T-helper 17 cell (primary cell): ENCODE measurements around the gene ENG. TPM values are rescaled to one million over a fixed set of nuclear protein-coding genes. Genes with fewer than 3 reads are reported as not detected.

Experiments used
- ATAC-seq: fragments of 150-1000 bp; cut with Tn5 transposase; 2 replicates; pipeline ENCODE4 v1.10.0; 2021; ENCODE audit warnings: mild to moderate bottlenecking, moderate library complexity
- DNase-seq, 3 donors: peaks; one replicate each; pipeline versions ENCODE4 v3.0.0 to v3.0.0-alpha.2; 2020 to 2021
- H3K9me3 ChIP-seq: one replicate; pipeline ENCODE4 v1.7.0; 2013; ENCODE audit warnings: low read length, mild to moderate bottlenecking; ENCODE audit not compliant: control insufficient read depth, poor library complexity, severe bottlenecking
- H3K27ac Mint-ChIP-seq: one replicate; pipeline ENCODE4 v1.8.0; 2022; ENCODE audit warnings: mild to moderate bottlenecking, moderate library complexity, mixed read lengths
- H3K27me3 Mint-ChIP-seq: one replicate; pipeline ENCODE4 v1.8.0; 2022; ENCODE audit warnings: mixed read lengths
- H3K36me3 Mint-ChIP-seq: one replicate; pipeline ENCODE4 v1.8.0; 2022; ENCODE audit warnings: low read depth, mixed read lengths
- H3K4me1 Mint-ChIP-seq: one replicate; pipeline ENCODE4 v1.8.0; 2022; ENCODE audit warnings: mild to moderate bottlenecking, mixed read lengths
- H3K4me3 Mint-ChIP-seq: one replicate; pipeline ENCODE4 v1.8.0; 2022; ENCODE audit warnings: mild to moderate bottlenecking, moderate library complexity, mixed read lengths
- total RNA-seq, 4 donors: library from RNA in 2 of 4; stranded (reverse) in 2 of 4; gene quantifications; one replicate each; pipeline ENCODE4 v1.2.3 and lab custom pipeline; 2022 to 2026

Gene ENG
- 1 to 10 TPM; 3.2 to 6.4 TPM for total RNA-seq
- 1.8 to 3.4 reads per million in 2 donors for total RNA-seq (lab: John Stamatoyannopoulos, UW)

- no peaks in the 10 kb centered on the region for H3K27me3 Mint-ChIP-seq
- peaks cover 15% of the 10 kb centered on the region for H3K4me1 Mint-ChIP-seq
- ATAC-seq (peak; percentile 41), DNase-seq (no peak)
- H3K36me3 Mint-ChIP-seq, result no peaks in the 10 kb centered on the region
- peak within 1 kb of the TSS; percentile 67 for H3K27ac Mint-ChIP-seq
- H3K9me3 ChIP-seq, result no peaks in the 10 kb centered on the region
- H3K4me3 Mint-ChIP-seq, result peak within 1 kb of the TSS; percentile 92
Measured at GRCh38 chr9:127854184-127854806, at the start of gene ENG. Gene ENG (minus strand): TSS chr9:127854658. CDS start chr9:127854355, 303 bp downstream.

GRCh38 chr9:127903557-127904475 lies 49.4 kb upstream of the ENG start:
- H3K4me3 Mint-ChIP-seq, result peak overlapping the region; percentile 99
- peak overlapping the region; percentile 100 for H3K27ac Mint-ChIP-seq
- no peaks in the 10 kb centered on the region for H3K9me3 ChIP-seq
- H3K4me1 Mint-ChIP-seq, result peaks cover 39% of the 10 kb centered on the region
- ATAC-seq, result no peak
- DNase-seq, result peak in 1 of 3 donors; percentile 47
- H3K36me3 Mint-ChIP-seq, result no peaks in the 10 kb centered on the region
- no peaks in the 10 kb centered on the region for H3K27me3 Mint-ChIP-seq

- H3K36me3 Mint-ChIP-seq, result peaks cover 9% of the 10 kb centered on the region
- peak; percentile 64 to 77 (median 66) for DNase-seq
Measured at GRCh38 chr9:127899128-127899943, 44.9 kb upstream of the ENG start, which contains the start of gene ST6GALNAC6. Gene ST6GALNAC6 (minus strand): TSS chr9:127899603. CDS start chr9:127897981, 1,622 bp downstream.

DNA sequence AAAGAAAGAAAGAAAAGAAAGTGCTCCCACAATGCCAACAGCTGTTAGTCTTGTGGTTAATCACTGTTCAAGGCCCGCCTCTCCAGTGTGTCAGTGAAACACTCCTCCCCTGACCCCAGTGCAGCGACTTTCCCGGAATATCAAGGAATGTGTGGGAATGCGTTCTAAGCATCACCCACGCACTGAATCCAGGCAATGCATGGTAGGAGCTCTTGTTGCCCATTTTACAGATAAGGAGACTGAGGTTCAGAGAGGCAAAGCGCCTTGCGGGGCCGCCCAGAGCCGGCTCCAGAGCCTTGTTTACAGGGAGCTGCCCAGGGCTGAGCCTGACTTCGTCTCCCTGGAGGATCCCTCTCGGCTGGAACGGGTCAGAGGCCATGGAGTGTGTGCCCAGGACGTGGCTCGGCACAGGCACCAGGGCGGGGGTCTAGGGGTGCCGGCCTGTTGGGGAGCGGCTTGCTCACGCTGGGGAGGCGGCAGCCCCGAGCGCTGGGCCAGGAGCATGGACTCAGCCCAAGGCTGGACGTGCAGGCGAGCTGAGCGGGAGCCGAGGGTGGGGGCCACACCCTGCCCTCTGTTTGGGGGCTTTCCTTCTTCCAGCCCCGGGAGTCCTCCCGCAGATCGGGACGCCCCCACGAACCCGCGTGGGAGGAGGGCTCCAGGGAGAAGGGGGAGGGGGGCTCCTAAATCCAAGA lies 44.1 kb upstream of the ENG start:
- H3K9me3 ChIP-seq, result no peaks in the 10 kb centered on the region
- peaks cover 20% of the 10 kb centered on the region for H3K4me1 Mint-ChIP-seq
- ATAC-seq, result peak; percentile 14
- DNase-seq, result no peak
- peak overlapping the region; percentile 83 for H3K27ac Mint-ChIP-seq
- H3K36me3 Mint-ChIP-seq, result peaks cover 9% of the 10 kb centered on the region
- peak overlapping the region; percentile 91 for H3K4me3 Mint-ChIP-seq
- H3K27me3 Mint-ChIP-seq, result no peaks in the 10 kb centered on the region

More at GRCh38 chr9:127899128-127899943, 44.9 kb upstream of the ENG start, which contains the start of gene ST6GALNAC6:
- peaks cover 26% of the 10 kb centered on the region for H3K4me1 Mint-ChIP-seq
- H3K9me3 ChIP-seq, result no peaks in the 10 kb centered on the region
- peak within 1 kb of the TSS; percentile 83 for H3K27ac Mint-ChIP-seq
- no peaks in the 10 kb centered on the region for H3K27me3 Mint-ChIP-seq
- H3K4me3 Mint-ChIP-seq, result peak within 1 kb of the TSS; percentile 91
- peak; percentile 90 for ATAC-seq

DNA sequence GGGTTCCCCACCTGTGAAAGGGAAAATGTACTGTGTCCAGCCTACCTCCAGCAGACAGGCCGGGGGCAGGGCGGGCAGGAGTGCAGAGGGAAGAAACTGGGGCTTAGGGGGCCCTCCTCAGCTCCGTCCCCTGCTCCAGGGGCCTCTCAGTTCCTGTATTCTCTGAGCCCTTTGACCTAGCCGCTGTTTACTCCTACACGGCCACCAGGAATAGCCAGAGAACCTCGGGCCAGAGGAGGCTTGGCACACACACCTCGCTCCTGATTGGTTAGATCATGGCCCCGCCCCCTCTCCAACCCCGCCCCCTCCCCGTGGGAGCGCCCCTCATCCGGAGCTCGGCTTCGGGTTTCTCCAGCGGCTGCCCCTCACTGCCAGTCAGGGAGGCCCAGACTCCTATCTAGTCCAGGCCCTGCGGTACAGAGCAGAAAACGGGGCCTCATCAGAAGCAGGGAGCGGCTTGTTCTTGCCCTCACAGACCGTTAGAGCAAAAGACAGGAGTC lies 42.8 kb upstream of the ENG start:
- no peaks in the 10 kb centered on the region for H3K27me3 Mint-ChIP-seq
- no peak overlapping the region for H3K27ac Mint-ChIP-seq
- DNase-seq, result no peak
- H3K9me3 ChIP-seq, result no peaks in the 10 kb centered on the region
- peaks cover 14% of the 10 kb centered on the region for H3K4me1 Mint-ChIP-seq
- H3K4me3 Mint-ChIP-seq, result peak overlapping the region; percentile 91
- no peak for ATAC-seq
- H3K36me3 Mint-ChIP-seq, result peaks cover 11% of the 10 kb centered on the region

GRCh38 chr9:127896395-127897192 lies 42.1 kb upstream of the ENG start:
- H3K9me3 ChIP-seq, result no peaks in the 10 kb centered on the region
- no peaks in the 10 kb centered on the region for H3K27me3 Mint-ChIP-seq
- H3K36me3 Mint-ChIP-seq, result peaks cover 11% of the 10 kb centered on the region
- no peak overlapping the region for H3K27ac Mint-ChIP-seq
- peaks cover 13% of the 10 kb centered on the region for H3K4me1 Mint-ChIP-seq
- DNase-seq (no peak), ATAC-seq (no peak)
- H3K4me3 Mint-ChIP-seq, result no peak overlapping the region

DNA sequence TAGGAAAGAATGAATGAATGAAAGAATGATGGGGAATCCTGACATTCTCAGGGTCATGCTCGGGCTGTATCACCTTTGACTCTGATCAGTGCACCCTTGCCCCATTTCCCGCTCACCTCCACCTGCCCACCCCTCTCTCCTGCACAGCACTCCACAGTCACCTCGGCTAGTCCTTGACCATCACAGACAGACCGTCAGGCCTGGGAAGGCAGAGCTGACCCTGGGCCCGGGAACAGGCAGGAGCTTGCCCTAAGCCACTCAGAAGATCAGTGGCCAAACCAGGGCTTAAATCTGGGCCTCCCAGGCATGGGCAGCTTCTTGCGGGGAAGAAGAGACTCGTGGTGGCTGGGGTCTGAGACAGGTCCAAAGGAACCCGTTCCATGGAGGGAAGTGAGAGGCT lies 41.4 kb upstream of the ENG start:
- Mint-ChIP-seq H3K4me1 (peaks cover 15% of the 10 kb centered on the region), H3K4me3 (no peak overlapping the region), H3K36me3 (peaks cover 14% of the 10 kb centered on the region), H3K27me3 (no peaks in the 10 kb centered on the region), H3K27ac (no peak overlapping the region)
- H3K9me3 ChIP-seq, result no peaks in the 10 kb centered on the region
- DNase-seq (no peak), ATAC-seq (no peak)

- H3K4me3 Mint-ChIP-seq, result no peak overlapping the region
Measured at GRCh38 chr9:127893392-127893791, 38.9 kb upstream of the ENG start.

DNA sequence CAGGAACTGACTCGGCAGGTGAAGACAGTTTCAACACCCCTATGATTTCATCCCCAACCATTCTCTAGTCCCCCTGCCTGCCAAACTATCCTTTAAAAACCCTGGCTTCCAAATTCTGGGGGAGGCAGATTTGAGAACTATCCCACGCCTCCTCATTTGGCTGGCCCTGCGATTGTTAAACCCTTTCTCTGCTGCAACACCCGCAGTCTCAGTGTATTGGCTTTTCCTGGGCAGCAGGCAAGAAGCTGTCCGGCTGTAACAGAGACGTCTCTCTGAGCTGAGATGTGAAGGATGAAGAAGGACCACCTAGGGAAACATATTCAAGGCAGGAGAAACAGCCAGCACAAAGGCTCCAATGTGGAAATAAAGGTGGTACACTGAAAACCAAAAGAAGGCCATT lies 38.4 kb upstream of the ENG start:
- no peaks in the 10 kb centered on the region for H3K9me3 ChIP-seq
- Mint-ChIP-seq H3K27ac (peak overlapping the region; percentile 5), H3K4me3 (no peak overlapping the region), H3K36me3 (peaks cover 14% of the 10 kb centered on the region), H3K27me3 (no peaks in the 10 kb centered on the region), H3K4me1 (peaks cover 9% of the 10 kb centered on the region)
- DNase-seq (no peak), ATAC-seq (no peak)

More at GRCh38 chr9:127893392-127893791, 38.9 kb upstream of the ENG start:
- DNase-seq, result no peak
- ATAC-seq, result no peak
- Mint-ChIP-seq H3K27me3 (no peaks in the 10 kb centered on the region), H3K4me1 (peaks cover 12% of the 10 kb centered on the region), H3K27ac (no peak overlapping the region), H3K36me3 (peaks cover 14% of the 10 kb centered on the region)
- no peaks in the 10 kb centered on the region for H3K9me3 ChIP-seq

DNA sequence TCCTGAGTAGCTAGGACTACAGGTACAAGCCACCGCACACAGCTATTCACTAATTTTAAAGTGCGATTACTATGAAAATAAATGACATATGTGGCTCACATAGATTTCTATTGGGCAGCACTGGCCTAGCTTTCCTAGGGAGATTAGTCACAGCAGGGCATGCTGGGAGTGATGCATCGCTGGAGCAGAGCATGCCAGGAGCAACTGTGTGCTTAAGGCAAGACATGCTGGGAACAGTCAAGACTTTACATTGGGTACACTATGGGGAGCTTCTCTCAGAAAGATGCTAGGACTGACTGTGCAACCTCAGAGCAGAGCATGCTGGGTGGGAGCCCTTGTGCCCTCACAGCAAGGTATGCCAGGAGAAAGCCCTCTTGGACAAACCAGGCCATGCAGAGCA lies 35.6 kb upstream of the ENG start:
- Mint-ChIP-seq H3K27ac (no peak overlapping the region), H3K4me3 (no peak overlapping the region), H3K36me3 (peaks cover 8% of the 10 kb centered on the region), H3K4me1 (peaks cover 4% of the 10 kb centered on the region), H3K27me3 (no peaks in the 10 kb centered on the region)
- no peak for DNase-seq
- ATAC-seq, result no peak
- no peaks in the 10 kb centered on the region for H3K9me3 ChIP-seq

DNA sequence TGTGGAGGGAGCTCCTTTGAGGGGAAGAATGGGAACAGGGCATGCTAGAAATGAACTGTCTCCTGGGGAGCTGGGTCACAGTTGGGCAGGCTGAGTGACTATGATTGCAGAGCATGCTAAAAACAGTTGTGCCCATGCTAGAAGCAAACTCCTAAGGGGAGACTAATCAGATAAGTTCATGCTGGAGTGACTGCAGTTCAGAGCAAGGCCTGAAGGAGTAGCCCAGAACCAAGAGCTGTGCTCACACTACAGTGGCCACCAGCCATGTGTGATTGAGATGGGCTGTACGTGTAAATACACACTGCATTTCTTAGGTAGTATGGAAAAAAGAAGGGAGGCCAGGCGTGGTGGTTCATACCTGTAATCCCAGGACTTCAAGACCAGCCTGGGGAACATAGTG lies 33.3 kb upstream of the ENG start:
- Mint-ChIP-seq H3K4me3 (no peak overlapping the region), H3K4me1 (peaks cover 15% of the 10 kb centered on the region), H3K27ac (no peak overlapping the region), H3K27me3 (no peaks in the 10 kb centered on the region), H3K36me3 (peaks cover 2% of the 10 kb centered on the region)
- DNase-seq, result no peak
- no peaks in the 10 kb centered on the region for H3K9me3 ChIP-seq
- peak; percentile 44 for ATAC-seq
